Stimulated activated CD4-positive, alpha-beta T cell treated with anti-CD3 and anti-CD28 coated beads, Interleukin-4, amount 100 ng/mL, for 4 hours (primary cell): ENCODE data around the gene OR5B21.
A peak's percentile ranks its signal among the peaks of the same experiment; 100 is the strongest.

ENCODE experiments used
- DNase-seq, 2 experiments: peaks; one replicate each; pipeline ENCODE4 v3.0.0-alpha.2; 2020

The OR5B21 gene

DNA sequence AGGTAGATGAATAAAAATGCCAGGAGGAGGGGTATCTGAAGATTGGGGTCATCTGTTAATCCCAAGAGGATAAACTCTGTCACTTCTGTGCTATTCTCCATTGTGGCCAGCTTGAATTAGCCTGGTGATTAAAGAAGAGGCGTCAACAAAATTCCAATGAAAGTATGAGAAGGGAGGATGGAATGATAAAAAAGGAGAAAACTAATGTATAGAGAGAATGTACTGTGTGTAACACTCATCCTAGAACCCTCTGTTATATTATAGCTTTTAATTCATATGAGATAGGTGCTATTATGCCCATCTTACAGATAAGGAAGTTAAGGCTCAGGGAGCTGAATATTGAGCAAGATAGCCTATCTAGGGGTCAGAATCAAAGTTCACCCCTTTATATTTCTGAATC is at the start of gene OR5B21:
Gene OR5B21, minus strand, starts transcription at position 101 of the 400 bp plus-strand sequence. Its CDS starts 0 bp downstream, at position 101.
- DNase-seq, result no peak

DNA sequence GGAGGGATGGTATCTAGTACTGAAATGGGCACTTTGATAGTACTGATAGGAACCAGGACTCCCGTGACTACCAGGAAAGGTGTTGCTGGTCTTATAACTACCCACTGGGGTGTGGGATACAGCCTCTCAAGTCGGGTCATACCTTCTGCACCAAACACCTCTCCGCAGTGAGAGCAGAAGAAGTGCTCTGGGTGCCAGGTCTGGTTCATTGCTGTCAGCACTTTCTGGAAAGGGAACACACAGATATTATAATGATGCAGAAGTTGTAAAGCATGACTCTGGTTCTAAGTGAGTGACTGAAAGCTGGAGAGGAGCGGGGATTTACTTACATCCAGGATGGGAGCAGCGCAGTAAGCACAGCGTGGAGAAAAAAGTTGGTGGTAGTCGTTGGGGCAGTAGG is 41.7 kb upstream of the OR5B21 start:
- no peak for DNase-seq

DNA sequence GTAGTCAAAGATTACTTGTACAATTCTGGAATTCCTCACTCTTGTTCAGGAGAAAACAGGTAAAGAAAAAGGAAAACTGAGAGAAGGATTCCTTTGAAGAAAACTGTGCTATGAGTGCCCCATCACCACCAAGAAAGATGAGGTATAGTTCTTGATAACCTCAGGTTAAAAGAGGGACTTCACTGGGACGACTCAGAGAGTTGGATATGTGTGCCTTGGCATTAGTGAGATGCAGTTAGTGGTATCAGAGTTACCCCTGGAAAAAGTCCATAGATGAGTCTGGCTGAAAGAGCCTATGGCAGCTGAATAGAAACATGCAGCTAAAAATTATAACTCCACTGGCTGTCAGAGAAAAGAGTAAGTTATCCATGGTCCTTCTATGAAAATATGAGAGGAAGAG is 38.9 kb upstream of the OR5B21 start:
- no peak for DNase-seq

DNA sequence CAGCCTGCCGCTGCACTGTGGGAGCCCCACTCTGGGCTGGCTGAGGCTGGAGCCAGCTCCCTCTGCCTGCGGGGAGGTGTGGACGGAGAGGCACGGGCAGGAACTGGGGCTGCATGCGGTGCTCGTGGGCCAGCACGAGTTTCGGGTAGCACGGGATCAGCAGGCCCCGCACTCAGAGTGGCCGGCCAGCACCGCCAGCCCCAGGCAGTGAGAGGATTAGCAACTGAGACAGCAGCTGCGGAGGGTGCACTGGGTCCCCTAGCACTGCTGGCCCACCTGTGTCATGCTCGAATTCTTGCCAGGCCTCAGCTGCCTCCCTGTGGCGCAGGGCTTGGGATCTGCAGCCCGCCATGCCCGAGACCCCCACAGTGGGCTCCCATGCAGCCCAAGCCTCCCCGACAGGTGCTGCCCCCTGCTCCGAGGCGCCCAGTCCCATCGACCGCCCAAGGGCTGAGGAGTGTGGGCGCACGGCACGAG is 24.0 kb upstream of the OR5B21 start:
- DNase-seq, result no peak

DNA sequence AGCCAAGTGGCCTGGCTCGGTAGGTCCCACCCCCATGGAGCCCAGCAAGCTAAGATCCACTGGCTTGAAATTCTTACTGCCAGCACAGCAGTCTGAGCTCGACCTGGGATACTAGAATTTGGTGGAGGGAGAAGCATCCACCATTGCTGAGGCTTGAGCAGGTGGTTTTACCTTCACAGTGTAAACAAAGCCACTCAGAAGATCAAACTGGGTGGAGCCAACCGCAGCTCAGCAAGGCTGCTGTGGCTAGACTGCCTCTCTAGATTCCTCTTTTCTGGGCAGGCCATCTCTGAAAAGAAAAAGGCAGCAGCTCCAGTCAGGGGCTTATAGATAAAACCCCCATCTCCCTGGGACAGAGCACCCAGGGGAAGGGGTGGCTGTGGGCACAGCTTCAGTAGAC is 22.3 kb upstream of the OR5B21 start:
- DNase-seq, result no peak

DNA sequence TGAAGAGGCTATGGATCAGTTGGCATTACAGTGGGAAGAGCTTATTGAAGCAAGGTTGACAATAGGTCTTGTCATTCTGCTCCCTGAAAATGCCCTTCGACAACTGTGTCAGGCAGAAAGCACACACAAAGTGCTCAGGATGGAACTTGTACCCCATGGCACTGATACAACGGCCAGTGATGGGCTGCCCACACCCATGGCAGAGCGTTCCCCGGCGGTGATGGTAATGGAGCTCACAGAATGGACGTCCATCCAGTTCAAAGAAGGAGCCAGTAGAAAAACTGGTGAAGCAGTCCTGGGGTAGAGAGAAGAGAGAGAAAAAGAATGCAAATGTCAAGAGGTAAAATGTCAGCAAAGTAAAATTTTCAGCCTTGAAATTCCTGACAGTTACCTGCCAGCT is 19.5 kb upstream of the OR5B21 start:
- DNase-seq, result no peak

DNA sequence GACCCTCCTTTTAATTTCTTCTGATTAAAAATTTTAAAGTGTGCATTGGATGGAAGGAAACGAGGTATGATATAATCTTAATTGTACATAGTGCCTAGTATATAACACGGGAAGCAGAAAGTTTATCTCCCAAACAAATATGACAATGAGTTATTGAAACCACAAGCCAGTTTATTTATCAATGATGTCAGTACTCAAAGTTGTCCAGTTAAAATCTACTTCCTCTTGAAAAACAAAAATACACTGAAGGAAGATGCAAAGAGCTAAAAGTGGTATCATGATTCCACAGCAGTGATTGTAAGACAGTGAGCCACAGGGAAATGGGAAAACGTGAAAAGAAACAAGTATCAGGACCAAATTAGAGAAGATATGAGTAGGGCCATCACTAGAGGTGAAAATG is 18.8 kb upstream of the OR5B21 start:
- no peak for DNase-seq

DNA sequence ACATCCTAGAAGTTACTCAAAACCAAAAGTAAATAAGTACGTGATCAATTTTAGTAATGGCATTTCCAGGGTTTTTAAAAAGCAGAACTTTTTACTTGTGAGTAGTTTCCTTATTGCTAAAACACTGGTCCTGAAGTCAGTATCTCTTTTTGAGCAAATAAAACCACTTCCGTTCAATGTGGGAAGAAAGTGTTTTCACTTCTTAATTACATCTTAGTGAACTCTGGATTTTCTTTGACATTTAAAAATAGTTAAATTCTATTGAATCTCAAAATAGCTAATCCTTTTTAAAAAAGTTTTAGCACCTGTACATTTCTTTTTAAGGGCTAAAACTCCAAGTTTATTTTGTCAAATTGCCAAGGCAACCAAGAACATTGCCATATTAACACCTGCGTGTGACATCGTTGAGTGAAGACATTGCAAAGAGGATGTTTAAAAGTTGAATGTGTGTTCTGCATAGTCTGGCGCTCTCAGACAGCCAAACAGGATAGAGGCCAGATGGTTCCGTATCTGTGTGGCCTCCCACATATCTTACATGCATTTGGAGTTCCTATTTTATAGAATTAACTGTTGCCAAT is 17.2 kb upstream of the OR5B21 start:
- DNase-seq, result no peak

DNA sequence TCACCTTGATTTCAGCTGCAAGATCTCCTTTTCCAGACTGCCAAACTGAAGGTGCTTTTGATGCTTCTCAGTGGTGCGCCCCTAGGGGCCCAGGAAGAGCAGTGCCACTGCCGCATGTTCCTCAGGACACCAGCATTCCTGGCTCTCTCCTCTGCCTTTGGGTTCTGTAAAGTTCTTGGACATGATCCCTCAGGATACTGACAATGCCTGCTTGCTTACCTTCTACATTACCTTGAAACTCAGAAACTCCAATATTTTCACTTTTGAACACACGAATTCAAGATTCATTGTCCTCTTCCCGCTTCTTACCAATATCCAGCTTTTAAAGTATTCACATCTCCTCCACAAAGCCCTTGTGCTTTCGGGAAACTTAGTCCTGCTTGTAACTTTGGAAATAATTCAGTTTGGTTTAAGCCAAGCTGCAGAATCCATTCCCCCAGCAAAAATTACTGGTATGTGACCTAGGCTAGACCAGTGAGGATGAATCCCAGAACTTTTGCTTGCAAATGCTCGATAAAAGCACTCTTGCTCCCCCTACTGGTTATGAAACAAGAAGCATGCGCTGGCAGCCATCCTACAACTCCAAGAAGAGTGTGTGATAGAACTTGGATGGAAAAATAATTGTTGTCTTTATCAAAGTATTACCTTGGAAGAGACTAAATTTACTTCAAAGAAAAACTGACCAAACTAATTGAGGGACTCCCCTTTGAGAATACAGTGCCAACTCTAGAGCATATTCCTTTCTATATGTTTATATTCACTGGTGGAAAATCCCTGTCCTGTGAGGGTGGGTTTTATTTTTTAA is 16.5 kb upstream of the OR5B21 start:
- peak; percentile 19 to 26 for DNase-seq

DNA sequence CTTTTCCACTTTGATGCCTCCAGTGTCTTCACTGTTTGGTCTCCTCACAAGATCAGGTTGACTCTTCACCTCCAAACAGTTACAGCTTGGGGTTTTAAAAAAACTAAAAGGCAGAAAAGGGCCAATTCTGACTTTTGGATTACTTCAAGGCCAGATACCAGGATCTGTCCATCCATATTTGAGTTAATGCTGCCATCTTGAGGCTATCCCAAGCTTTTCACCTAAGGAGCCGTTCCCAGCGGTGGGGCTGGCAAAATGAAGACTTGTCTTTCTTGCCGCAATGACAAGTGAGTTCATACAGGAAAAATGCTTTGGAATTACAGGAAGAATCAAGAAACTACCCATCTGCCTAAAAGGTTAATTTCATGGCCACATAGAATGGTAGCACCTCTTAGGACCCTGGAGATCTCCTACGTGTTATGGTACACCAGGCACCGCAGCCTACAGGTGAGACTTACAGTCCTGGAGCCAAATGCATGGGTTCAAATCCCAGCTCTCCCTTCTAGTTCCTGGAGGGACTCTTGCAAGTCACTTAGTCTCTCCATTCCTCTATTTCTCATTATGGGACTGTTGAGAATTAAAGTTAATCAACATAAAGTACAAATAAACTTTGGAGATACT is 6.0 kb upstream of the OR5B21 start:
- DNase-seq, result no peak

DNA sequence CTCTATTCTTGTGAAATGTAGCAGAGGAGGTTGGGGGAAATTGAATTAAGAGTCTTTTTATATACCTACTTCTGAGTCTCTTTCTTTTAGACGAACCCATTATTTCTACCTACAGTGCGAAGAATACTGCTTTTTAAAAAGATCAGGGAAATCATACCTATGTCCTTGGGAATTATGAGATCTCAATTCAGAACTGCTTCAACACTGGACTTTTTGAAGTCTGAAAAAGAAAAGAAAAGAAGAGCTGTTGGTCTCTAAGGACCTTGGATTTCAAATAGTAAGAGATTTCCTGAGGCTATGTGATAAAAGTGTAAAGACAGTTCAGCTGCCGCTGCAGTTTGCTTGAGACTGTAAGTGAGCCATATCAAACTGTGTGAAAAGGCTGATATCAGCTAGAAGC is 3.7 kb upstream of the OR5B21 start:
- no peak for DNase-seq

DNA sequence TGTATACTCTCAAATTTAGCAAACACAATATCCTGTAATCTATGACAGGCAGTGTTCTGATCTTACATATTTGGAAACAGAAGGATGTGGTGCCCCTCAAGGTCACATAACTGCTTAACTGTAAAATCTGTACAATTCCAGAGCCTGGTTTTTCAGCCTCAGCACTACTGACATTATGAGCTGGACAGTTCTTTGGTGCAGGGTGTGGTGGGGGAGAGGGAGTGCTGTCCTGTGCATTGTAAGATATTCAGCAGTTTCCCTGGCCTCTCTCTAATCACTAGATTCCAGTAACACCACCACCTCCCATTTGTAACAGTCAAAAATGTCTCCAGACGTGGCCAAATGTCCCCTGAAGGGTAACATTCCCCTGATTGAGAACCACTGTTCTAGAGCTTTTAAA is 1.8 kb upstream of the OR5B21 start:
- DNase-seq, result no peak

DNA sequence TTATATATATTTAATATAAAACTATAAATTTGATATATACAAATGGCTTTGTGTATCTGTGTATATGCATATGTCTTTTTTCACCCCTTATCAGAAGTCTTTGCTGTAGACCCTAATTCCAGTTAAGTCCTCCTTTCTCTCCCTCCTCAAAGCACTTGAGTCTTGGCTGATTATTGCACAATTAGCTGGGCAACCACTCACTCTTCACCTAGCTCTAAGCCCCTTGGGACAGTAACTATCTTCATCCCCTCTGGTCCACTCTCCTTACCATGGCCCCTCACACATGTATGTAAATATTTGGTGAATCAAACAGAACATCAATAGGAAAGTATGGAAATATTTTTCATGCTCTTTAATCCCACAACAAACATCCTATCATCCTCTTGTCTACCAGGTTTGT is 909 bp upstream of the OR5B21 start:
- DNase-seq, result no peak

DNA sequence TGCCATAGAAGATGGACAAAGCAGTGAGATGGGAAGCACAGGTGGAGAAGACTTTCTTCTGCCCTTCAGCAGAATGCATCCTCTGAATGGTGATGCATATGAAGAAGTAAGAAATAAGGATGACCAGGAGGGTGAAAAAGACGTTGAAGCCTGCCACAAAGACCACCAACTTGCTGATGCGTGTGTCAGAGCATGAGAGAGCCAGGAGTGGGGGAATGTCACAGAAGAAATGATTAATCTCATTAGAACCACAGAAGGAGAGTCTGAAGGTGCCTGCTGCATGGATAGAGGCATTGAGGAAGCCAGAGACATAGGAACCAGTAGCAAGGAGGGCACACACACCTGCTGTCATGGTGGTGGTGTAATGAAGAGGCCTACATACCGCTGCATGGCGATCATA is 550 bp downstream of the OR5B21 start:
- no peak for DNase-seq

DNA sequence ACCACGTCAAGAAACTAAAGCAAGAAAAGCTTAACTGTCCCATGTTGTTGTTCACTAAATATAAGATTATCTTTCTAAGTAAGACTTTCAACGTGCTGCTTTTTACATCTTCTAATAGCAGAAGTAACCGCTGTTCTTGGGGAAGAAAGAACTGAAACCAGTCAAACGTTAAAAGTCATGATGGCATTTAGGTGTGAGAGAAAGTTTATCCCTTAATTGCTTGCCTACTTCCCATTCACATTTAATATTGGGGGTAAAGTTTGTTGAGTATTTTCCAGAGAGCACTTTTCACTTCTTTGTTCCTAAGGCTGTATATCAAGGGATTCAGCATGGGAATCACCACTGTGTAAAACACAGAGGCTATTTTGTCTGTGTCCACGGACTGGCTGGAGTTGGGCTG is 970 bp downstream of the OR5B21 start:
- DNase-seq, result no peak

DNA sequence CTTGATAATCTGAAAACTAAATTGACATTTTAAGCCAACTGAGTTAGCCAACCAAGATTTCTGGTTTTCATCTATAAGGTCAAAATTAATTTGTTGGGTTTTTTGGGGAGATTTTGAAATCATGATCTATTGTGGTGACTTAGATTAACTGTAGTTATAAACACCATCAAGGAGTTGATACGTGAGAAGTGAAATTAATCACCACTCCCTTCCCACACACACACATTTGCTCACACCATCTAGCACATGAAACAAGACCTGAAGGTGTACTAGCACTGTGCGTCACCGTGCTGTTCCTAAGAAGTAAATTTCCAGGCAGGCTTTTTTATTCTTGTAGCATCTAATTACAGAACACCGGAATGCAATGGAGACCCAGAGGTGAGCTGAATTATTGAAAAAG is 2.1 kb downstream of the OR5B21 start:
- no peak for DNase-seq

DNA sequence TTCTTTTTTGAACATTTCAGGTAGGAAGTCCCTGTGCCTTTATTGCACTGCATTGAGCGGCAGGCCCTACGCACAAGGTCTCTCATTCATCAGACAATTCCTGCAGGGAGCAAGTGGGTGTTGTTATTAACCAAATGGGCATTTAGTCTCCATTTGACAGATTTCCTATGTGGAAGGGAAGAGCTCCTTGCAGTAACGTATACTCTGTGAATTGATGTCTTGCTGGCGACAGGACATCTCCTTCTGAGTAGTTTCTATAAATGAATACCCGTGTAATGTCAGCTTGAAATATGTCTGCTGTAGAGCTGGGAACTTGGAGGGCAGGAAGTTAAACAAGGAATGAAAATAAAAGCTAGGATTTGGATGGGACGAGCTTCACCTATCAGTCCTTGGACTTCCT is 3.7 kb downstream of the OR5B21 start:
- DNase-seq, result no peak

DNA sequence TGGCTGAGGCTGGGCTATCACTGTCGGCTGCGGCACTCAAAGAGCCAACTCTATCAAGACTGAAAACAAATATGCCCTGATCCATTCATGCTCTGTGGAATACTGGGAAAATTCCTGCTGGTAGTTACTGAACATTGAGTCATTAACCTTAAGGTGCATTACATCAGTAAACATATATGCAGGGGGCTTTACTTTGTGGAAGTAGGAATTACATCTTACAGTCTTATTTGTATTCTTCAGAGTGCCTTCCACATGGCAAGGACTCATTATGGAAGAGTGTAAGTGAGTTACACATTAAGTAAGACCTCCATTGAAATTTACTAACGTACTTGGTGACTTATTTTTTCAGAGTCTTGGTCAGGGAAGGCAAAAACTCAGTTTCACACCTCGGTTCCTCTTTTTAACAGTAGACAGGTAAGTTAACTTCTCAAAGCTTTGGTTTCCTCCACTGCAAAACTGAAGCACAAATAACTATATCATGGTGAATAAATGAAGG is 4.5 kb downstream of the OR5B21 start:
- no peak for DNase-seq

DNA sequence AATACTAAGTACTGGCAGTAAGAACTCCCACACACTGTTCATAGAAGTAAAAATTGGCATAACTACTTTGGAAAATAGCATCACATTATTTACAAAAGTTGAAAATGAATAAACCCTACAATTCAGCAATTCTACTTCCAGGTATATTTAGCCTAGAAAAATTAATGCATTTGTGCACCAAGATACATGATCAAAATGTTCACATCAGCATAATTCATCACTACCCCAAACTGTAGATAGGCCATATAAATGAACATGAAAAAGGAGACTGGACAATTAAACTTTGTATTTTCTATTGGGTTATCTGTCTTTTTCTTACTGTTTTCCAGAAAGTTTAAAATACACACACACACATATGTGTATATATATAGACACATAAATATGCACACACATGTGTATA is 5.9 kb downstream of the OR5B21 start:
- no peak for DNase-seq

DNA sequence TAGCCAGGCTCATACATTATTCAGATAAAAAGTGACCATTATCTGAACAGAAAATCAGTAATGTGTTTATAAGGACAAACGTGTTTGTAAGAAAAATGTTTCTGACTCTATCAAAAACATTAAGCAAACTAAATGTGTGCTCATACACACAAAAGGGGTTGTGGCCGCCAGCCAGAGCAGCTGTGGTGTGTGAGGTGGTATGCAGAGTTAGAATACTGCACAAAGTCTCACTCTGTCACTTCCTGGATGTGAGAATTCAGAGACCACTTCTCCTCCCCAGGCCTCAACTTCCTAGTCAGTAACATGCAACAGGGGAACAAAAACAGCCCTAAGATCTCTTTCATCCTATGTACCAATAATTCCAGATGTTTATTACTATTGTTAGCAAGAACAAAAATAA is 9.4 kb downstream of the OR5B21 start:
- DNase-seq, result no peak

DNA sequence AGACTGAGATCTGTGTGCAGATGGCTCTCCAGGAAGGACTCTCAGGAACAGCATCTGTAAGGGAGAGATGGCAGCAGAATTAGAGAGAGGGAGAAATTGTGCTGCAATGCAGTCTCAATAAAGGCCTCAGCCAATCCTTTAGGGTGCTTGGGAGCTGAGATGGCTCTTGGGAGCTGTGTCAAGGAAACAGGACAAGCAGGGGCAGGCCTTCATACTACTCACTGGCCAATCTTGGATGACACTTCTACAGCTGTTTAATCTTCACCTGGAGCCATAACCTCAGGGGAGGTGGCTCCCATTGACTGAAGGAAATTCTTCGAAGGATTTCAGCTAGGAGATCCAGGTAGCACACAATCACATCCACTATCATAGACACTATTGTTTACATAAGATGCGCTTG is 10.0 kb downstream of the OR5B21 start:
- no peak for DNase-seq

DNA sequence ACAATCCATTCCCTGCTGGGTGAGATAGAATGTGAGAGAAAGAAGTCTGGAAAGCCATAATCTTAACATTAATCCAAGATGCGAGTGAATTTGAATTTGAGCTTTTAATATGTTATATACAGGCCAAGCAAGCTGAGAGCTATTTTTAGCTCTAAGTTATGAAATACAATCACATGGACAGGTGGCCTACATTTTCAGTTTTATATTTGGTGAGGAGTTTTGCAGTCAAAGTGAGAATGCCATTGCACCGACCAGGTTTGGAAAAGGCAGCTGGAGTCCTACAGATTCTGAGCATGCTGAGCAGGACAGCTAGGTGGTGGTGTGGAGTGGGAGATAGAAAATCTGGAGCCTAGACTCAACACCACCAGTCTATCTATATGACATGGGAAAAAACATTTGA is 12.0 kb downstream of the OR5B21 start:
- DNase-seq, result no peak

DNA sequence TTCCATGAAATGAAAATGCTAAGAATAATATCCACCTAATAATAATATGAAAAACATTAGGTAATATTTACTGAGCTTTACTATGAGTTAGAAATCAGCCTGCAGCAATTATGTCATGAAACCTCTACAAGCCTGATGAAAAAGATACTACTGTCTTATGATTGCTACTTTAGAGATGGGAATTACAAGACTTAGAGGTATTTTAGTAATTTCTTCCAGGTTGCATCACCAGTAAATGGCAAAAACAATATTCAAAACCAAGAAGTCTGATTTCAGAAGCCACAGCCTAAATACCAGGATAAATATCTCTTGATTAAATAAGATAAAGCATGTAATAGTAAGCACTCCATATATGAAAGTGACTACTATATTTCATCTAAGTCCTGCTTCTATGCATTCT is 13.8 kb downstream of the OR5B21 start:
- no peak for DNase-seq

DNA sequence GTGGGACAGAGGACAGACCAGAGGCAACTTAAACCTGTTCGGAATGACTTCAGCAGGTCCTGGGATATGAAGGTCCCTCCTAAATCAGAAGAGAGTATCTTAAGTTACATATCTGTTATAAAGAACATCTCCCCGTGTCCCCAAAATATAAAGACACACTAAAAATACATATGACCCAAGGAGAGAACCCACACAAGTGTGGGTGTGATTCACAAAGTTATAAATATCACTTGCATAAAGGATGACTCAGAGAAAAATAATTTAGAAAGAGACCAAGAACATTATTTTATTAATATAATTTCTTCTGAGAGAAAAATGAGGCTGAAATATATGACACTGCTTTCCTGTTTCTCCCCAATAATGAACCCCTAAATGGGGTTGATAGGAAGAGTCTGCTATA is 14.2 kb downstream of the OR5B21 start:
- no peak for DNase-seq
